Choroid plexus epithelial cell (primary cell): Measurements from ENCODE around the gene CMPK2.

Experiments used
- DNase-seq: peaks from one replicate; pipeline ENCODE4 v3.0.0-alpha.2; 2010; ENCODE audit warnings: low read depth
- H3K4me3 ChIP-seq: 2 replicates; pipeline ENCODE4 v1.5.1; 2011; ENCODE audit warnings: low read depth, mild to moderate bottlenecking, control low read depth, low read length, moderate library complexity
- TF ChIP-seq, protein P1 (sequence below): conservative IDR thresholded peaks from 2 replicates; pipeline ENCODE4 v1.5.1; 2011; ENCODE audit warnings: low read depth, mild to moderate bottlenecking, control low read depth, inconsistent platforms, low read length, moderate library complexity

CMPK2 gene

DNA sequence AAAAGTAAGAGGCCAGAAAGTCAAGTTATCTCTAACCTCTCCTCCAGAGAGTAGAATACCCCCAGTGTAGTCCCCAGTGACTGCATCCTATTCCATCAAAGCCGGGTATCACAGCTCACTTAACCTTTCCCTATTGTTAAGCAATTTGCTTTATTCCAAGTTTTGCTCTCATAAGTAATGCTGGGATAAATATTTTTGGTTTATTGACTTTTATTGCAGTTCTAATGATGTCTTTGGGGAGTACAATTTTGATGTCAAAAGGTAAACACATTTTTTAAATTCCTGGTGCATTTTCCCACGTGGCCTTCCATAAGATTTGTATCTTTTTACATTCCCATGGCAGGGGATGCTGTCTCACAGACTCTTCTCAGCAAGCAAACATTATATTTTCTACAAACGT, 43.3 kb downstream of the CMPK2 start:
- no peak overlapping the region for H3K4me3 ChIP-seq
- DNase-seq = no peak
- TF ChIP-seq, protein P1, sequence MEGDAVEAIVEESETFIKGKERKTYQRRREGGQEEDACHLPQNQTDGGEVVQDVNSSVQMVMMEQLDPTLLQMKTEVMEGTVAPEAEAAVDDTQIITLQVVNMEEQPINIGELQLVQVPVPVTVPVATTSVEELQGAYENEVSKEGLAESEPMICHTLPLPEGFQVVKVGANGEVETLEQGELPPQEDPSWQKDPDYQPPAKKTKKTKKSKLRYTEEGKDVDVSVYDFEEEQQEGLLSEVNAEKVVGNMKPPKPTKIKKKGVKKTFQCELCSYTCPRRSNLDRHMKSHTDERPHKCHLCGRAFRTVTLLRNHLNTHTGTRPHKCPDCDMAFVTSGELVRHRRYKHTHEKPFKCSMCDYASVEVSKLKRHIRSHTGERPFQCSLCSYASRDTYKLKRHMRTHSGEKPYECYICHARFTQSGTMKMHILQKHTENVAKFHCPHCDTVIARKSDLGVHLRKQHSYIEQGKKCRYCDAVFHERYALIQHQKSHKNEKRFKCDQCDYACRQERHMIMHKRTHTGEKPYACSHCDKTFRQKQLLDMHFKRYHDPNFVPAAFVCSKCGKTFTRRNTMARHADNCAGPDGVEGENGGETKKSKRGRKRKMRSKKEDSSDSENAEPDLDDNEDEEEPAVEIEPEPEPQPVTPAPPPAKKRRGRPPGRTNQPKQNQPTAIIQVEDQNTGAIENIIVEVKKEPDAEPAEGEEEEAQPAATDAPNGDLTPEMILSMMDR = no peak

DNA sequence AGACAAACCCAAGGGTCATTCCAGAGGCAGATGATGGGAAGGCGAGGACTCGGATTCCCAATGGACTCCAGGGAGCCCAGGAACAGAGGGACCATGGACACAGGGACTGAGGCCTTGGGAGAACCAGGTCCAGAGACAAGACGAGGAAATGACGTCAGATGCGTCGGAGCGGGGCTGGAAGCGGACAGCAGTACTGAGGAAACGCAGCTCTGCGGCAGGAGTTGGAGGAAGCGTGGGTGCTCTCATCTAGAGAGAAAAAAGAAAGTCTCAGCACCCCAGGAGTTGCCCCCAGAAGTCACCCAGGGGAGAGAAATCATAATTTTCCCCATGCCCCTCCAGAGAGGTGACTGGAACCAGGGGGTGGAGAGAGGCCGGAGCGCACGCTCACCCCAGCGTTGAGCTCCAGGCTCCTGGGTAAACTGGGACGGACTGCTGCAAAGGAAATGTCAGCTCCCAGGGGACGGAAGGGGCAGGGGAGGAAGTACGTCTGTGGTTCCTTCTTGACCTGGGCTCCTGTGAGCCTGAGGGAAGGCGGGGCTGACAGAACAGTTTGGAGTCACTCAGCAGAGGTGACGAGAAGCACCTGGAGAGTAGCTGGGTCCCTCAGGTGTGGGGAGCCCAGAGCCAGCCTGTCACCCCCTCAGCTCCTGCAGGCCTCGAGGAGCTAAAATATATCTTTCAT, 44.7 kb downstream of the CMPK2 start:
- TF ChIP-seq, protein P1 = no peak
- no peak for DNase-seq
- no peak overlapping the region for H3K4me3 ChIP-seq

DNA sequence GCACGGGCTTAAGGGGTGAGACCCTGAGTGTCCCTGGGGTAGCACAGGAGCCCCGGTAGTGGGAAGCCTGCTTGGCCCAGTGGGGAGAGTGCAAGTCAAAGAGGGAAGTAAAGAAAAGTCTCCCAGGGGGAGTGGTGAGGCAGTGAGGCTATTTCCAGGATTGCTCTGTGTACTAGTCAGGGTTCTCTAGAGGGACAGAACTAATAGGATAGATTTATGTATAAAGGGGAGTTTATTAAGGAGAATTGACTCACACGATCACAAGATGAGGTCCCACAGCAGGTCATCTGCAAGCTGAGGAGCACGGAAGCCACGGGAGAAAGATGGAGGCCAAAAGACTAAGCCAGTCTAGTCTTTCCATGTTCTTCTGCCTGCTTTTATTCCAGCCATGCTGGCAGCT, 45.5 kb downstream of the CMPK2 start:
- TF ChIP-seq, protein P1 = no peak
- H3K4me3 ChIP-seq = no peak overlapping the region
- no peak for DNase-seq

DNA sequence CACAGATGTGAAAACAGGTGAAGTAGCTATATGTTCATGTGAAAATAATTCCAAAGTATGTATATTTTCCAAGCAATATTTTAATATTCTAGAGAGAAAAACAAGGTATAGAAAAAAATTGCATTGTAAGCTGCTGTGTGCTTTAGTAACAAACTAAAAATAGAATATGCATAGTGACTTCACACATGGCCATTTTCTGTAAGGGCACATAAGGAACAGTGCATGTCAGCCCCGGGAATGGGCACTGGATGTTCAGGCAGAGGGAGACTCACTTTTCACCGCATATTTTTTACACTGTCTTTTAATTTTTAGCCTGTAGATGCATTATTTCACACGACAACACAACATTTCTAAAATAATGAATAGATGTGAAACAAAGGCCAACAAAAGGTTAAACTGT, 46.0 kb downstream of the CMPK2 start:
- DNase-seq = no peak
- TF ChIP-seq, protein P1 = no peak
- no peak overlapping the region for H3K4me3 ChIP-seq

DNA sequence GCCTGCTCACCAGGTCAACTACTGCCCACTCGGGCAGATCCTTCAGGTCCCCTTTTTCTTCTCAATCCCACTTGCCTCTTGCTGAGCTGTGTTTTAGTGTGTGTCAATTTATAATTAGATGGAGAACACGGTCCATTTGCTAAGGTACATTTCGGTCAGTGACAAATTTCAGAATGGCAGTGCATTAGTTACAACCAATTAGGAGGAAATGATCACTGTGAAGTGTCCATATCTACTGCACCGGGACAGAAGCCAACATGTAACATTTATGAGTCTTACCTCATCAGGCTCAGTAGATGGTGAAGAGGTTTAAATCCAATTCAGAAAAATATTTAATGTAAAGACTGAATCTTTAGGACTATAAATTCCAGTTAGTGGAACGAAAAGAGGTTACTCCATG, 47.7 kb downstream of the CMPK2 start:
- DNase-seq = no peak
- TF ChIP-seq, protein P1 = no peak

DNA sequence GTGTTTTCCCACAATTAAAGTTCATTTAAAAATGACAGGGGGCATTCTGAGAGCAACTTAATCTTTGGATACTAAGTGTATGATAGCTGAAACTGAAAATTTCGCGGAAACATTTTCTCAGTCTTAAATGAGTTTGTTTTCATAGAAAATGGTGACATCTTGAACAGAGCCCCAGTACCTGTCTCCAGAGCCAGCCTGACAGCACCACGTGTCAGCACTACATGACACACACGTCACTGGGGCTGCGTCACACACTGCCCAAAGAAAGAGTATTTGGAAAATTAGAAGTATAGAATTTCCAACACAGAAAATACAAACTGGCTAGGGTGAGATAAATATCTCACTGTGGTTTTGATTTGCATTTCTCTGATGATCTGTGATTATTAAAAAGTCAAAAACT, 50.8 kb downstream of the CMPK2 start:
- no peak for DNase-seq
- H3K4me3 ChIP-seq = no peak overlapping the region
- TF ChIP-seq, protein P1 = no peak

More for the DNA sequence above, 47.7 kb downstream of the CMPK2 start:
- H3K4me3 ChIP-seq = no peak overlapping the region

DNA sequence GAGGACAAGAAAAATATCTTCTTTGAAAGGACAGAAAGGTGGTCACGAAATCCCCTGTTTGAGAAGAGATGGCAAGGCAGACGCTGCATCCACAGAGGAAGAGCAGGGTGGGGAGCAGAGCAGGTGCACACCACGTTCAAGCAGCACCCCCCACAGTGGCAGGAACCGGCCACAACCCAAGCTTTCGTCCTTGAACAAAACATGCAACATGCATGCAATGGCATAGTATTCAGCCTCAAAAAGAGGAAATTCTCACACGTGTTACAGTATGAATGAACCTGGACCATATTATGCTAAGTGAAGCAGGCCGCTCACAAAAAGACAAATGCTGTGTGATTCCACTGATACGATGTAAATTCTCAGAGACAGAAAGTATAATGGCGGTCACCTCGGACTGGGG, 51.4 kb downstream of the CMPK2 start:
- H3K4me3 ChIP-seq = no peak overlapping the region
- no peak for DNase-seq
- TF ChIP-seq, protein P1 = no peak
